IMR-90 (cell line): Measurements from ENCODE around the gene RGS10. TPM values are rescaled to one million over a fixed set of nuclear protein-coding genes. Genes with fewer than 3 reads are reported as not detected.

ENCODE experiments used
- ATAC-seq: fragments of 200-7000 bp; cut with Tn5 transposase; 2 replicates; pipeline ENCODE4 v1.9.1; 2020; ENCODE audit warnings: low read depth, mild to moderate bottlenecking, moderate library complexity
- BruUV-seq: library from RNA; stranded (reverse); fragments of 400-500 nt; replicated peaks from 2 replicates; lab custom pipeline; 2021; lab: Mats Ljungman, UMichigan
- CTCF ChIA-PET: fragments of 300-600 bp; formaldehyde crosslinking; extraction: SDS; loops from one replicate; lab custom pipeline; 2021; ENCODE audit warnings: antibody characterized with exemption; lab: Yijun Ruan, JAX
- POLR2A ChIA-PET: fragments of 300-600 bp; sonication (Branson Sonifier 250); formaldehyde crosslinking; loops from one replicate; lab custom pipeline; 2022; ENCODE audit warnings: antibody characterized with exemption; ENCODE audit not compliant: unreplicated experiment; lab: Charles Lee
- DNase-seq: peaks from one replicate; pipeline ENCODE4 v3.0.0; 2013
- H2AFZ ChIP-seq: replicated peaks from 2 replicates; pipeline ENCODE3; 2013; ENCODE audit warnings: low read length, mild to moderate bottlenecking; ENCODE audit not compliant: poor library complexity
- H2AK5ac ChIP-seq: 2 replicates; pipeline ENCODE4 v1.6.1; 2013; ENCODE audit warnings: low read depth, low read length, inconsistent platforms
- H2AK9ac ChIP-seq: replicated peaks from 2 replicates; pipeline ENCODE3; 2013; ENCODE audit warnings: mild to moderate bottlenecking, low read depth, low read length, moderate library complexity; ENCODE audit not compliant: poor library complexity
- H2BK120ac ChIP-seq: 2 replicates; pipeline ENCODE4 v1.6.1; 2013; ENCODE audit warnings: low read depth, low read length, inconsistent platforms
- H2BK15ac ChIP-seq: 3 replicates; pipeline ENCODE4 v1.6.1; 2013; ENCODE audit warnings: low read depth, low read length, inconsistent platforms
- H2BK20ac ChIP-seq: 2 replicates; pipeline ENCODE4 v1.6.1; 2013; ENCODE audit warnings: low read depth, mild to moderate bottlenecking, inconsistent platforms, low read length, moderate library complexity
- H2BK5ac ChIP-seq: 2 replicates; pipeline ENCODE4 v1.6.1; 2013; ENCODE audit warnings: mild to moderate bottlenecking, low read depth, low read length, inconsistent platforms; ENCODE audit not compliant: poor library complexity, severe bottlenecking
- H3K14ac ChIP-seq: replicated peaks from 2 replicates; pipeline ENCODE4 v1.6.1; 2013; ENCODE audit warnings: low read depth, low read length, inconsistent platforms
- H3K18ac ChIP-seq: 2 replicates; pipeline ENCODE4 v1.6.1; 2013; ENCODE audit warnings: low read depth, low read length, control low read depth
- H3K23ac ChIP-seq: 2 replicates; pipeline ENCODE4 v1.6.1; 2013; ENCODE audit warnings: low read depth, low read length, inconsistent platforms
- H3K27ac ChIP-seq: 2 replicates; pipeline ENCODE4 v1.5.1; 2013; ENCODE audit warnings: mild to moderate bottlenecking, control low read depth, low read length; ENCODE audit not compliant: insufficient read depth
- H3K27me3 ChIP-seq: 2 replicates; pipeline ENCODE4 v1.6.1; 2013; ENCODE audit warnings: low read length; ENCODE audit not compliant: control insufficient read depth, insufficient read depth
- H3K36me3 ChIP-seq: 2 replicates; pipeline ENCODE4 v1.6.1; 2013; ENCODE audit warnings: low read length, mixed read lengths; ENCODE audit not compliant: control insufficient read depth, insufficient read depth
- H3K4ac ChIP-seq: 2 replicates; pipeline ENCODE4 v1.6.1; 2013; ENCODE audit warnings: low read depth, low read length, inconsistent platforms
- H3K4me1 ChIP-seq: 2 replicates; pipeline ENCODE4 v1.6.1; 2013; ENCODE audit warnings: low read length, mixed read lengths; ENCODE audit not compliant: control insufficient read depth, insufficient read depth
- H3K4me2 ChIP-seq: 2 replicates; pipeline ENCODE4 v1.6.1; 2013; ENCODE audit warnings: low read depth, mild to moderate bottlenecking, control low read depth, low read length, moderate library complexity
- H3K4me3 ChIP-seq: 2 replicates; pipeline ENCODE4 v1.5.1; 2013; ENCODE audit warnings: low read depth, mild to moderate bottlenecking, control low read depth, low read length, moderate library complexity; ENCODE audit not compliant: insufficient read depth
- H3K56ac ChIP-seq: 2 replicates; pipeline ENCODE4 v1.6.1; 2013; ENCODE audit warnings: low read length, inconsistent platforms; ENCODE audit not compliant: insufficient read depth; ENCODE audit errors: extremely low read depth
- H3K79me1 ChIP-seq, 2 experiments: 2 replicates each; pipeline ENCODE4 v1.6.1; 2013; ENCODE audit warnings: low read length in 2 of 2, inconsistent platforms in 1 of 2, low read depth in 1 of 2
- H3K9ac ChIP-seq: 2 replicates; pipeline ENCODE4 v1.6.1; 2013; ENCODE audit warnings: low read depth, low read length, control low read depth
- H3K9me1 ChIP-seq: 2 replicates; pipeline ENCODE4 v1.6.1; 2013; ENCODE audit warnings: low read length, inconsistent platforms; ENCODE audit not compliant: insufficient read depth
- H3K9me3 ChIP-seq: 2 replicates; pipeline ENCODE4 v1.6.1; 2013; ENCODE audit warnings: low read length; ENCODE audit not compliant: control insufficient read depth, insufficient read depth
- H4K20me1 ChIP-seq: 2 replicates; pipeline ENCODE4 v1.6.1; 2013; ENCODE audit warnings: low read length, inconsistent platforms; ENCODE audit not compliant: insufficient read depth
- H4K5ac ChIP-seq: 2 replicates; pipeline ENCODE4 v1.6.1; 2013; ENCODE audit warnings: mild to moderate bottlenecking, low read depth, low read length, control low read depth
- H4K8ac ChIP-seq, 2 experiments: 2 replicates each; pipeline ENCODE4 v1.6.1; 2013; ENCODE audit warnings: low read depth in 2 of 2, low read length in 2 of 2, control low read depth in 1 of 2, inconsistent platforms in 1 of 2
- H4K91ac ChIP-seq: 2 replicates; pipeline ENCODE4 v1.6.1; 2013; ENCODE audit warnings: low read depth, low read length, inconsistent platforms; ENCODE audit not compliant: insufficient read depth
- BHLHE40 ChIP-seq: fragments of 150-350 bp; IDR thresholded peaks from 2 replicates; pipeline ENCODE4 v1.6.1; 2016; ENCODE audit warnings: mild to moderate bottlenecking, low read depth, low read length
- CHD1 ChIP-seq: IDR thresholded peaks from 2 replicates; pipeline ENCODE4 v1.6.1; 2012; ENCODE audit warnings: low read depth, low read length, improper control_type of control experiment
- ELK1 ChIP-seq: fragments of 150-350 bp; IDR thresholded peaks from 2 replicates; pipeline ENCODE4 v1.6.1; 2016; ENCODE audit warnings: low read depth, mild to moderate bottlenecking, low read length, moderate library complexity, borderline replicate concordance
- FOS ChIP-seq: fragments of 150-350 bp; IDR thresholded peaks from 2 replicates; pipeline ENCODE4 v1.6.1; 2016; ENCODE audit warnings: low read depth, low read length
- MAFK ChIP-seq: IDR thresholded peaks from 2 replicates; pipeline ENCODE4 v1.6.1; 2012; ENCODE audit warnings: low read depth, low read length, improper control_type of control experiment
- MAZ ChIP-seq: IDR thresholded peaks from 2 replicates; pipeline ENCODE4 v1.6.1; 2012; ENCODE audit warnings: low read depth, mild to moderate bottlenecking, low read length, improper control_type of control experiment, moderate library complexity, borderline replicate concordance
- MXI1 ChIP-seq: IDR thresholded peaks from 2 replicates; pipeline ENCODE4 v1.6.1; 2012; ENCODE audit warnings: low read depth, mild to moderate bottlenecking, low read length, moderate library complexity, borderline replicate concordance
- POLR2A ChIP-seq: IDR thresholded peaks from 2 replicates; pipeline ENCODE4 v1.6.1; 2012; ENCODE audit warnings: mild to moderate bottlenecking, low read depth, low read length
- RAD21 ChIP-seq: IDR thresholded peaks from 2 replicates; pipeline ENCODE4 v1.6.1; 2012; ENCODE audit warnings: low read length, improper control_type of control experiment
- RFX5 ChIP-seq: IDR thresholded peaks from 2 replicates; pipeline ENCODE4 v1.8.0; 2012; ENCODE audit warnings: low read depth, mild to moderate bottlenecking, low read length, moderate library complexity
- SMC3 ChIP-seq: fragments of 150-350 bp; IDR thresholded peaks from 2 replicates; pipeline ENCODE4 v1.6.1; 2016; ENCODE audit warnings: low read depth, mild to moderate bottlenecking, antibody characterized with exemption, low read length, moderate library complexity
- USF2 ChIP-seq: fragments of 150-350 bp; IDR thresholded peaks from 2 replicates; pipeline ENCODE4 v1.6.1; 2017; ENCODE audit warnings: mild to moderate bottlenecking, antibody characterized with exemption, low read length, low read depth
- WGBS, 2 experiments: methylation state at CpG; one replicate each; pipeline versions ENCODE4 v1.1.5 to v1.1.7; 2013; ENCODE audit warnings: missing lambda C conversion rate in 2 of 2; ENCODE audit not compliant: insufficient read length in 1 of 2; ENCODE audit errors: extremely low coverage in 2 of 2; 5-methylcytosine and 5-hydroxymethylcytosine counted together
- dilution Hi-C: fragments of 300-500 bp; cut with HindIII; formaldehyde crosslinking; loops from one replicate; pipeline ENCODE4 v1.14.3; 2018; ENCODE audit warnings: low sequenced_read_pairs; ENCODE audit not compliant: unreplicated experiment
- in situ Hi-C: fragments of 300-500 bp; cut with MboI; formaldehyde crosslinking; loops from 3 replicates; pipeline ENCODE4 v1.14.3; 2019; ENCODE audit warnings: low sequenced_read_pairs, inconsistent platforms, mixed read lengths
- intact Hi-C: fragments of 100-400 bp; cut with micrococcal nuclease; formaldehyde crosslinking; loops from 2 replicates; pipeline ENCODE4 v1.10.0; 2022
- polyA plus RNA-seq, 3 experiments: library from polyadenylated mRNA; depleted of rRNA; stranded (reverse); fragments of >200 nt; gene quantifications; 2 replicates each; pipeline ENCODE4 v1.2.3, GENCODE V29; 2012; ENCODE audit warnings: low replicate concordance in 1 of 3
- total RNA-seq: library from RNA; depleted of rRNA; stranded (reverse); fragments of >200 nt; gene quantifications from 2 replicates; pipeline ENCODE4 v1.2.3, GENCODE V29; 2012

The RGS10 gene
- total and polyA plus RNA-seq, 2 of the 4 experiments (the other 2 are of a cell fraction) = 35.3 to 89.7 TPM

DNA sequence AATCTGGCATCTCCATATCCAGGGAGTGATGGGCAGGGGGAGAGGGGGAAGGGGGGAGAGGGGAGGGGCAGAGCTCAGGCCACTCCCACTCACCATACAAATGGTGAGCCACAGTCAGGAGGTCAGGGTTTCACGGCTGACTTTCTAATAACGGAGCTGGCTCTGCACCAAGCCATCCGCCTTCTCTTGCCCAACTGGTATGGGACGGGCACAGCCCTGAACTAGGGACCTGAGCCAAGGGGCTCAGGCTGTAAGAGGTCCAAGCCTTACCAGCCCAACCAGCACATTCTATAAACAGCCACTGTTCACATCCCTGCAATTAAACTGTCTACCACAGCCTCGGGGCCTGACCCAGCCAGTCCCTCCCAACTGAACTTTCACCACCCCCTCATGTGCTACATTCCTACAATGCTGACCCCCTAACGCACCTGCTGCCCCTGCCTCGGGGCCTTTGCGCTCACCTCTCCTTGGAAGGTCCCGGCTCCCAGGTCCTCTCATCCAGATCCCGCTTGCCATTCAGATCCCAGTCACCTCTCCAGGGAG, 32.5 kb downstream of the RGS10 start:
- Histone ChIP-seq H3K4me2 (no peak overlapping the region), H3K9me1 (peaks cover 9% of the 10 kb centered on the region), H4K91ac (no peak overlapping the region), H3K79me1 (peaks cover 0 to 17% of the 10 kb centered on the region in 2 experiments; a peak in 1 of 4 replicates), H3K36me3 (peaks cover 63% of the 10 kb centered on the region), H3K27me3 (no peaks in the 10 kb centered on the region), H2BK20ac (no peak overlapping the region), H3K4ac (no peak overlapping the region), H3K27ac (no peak overlapping the region), H3K56ac (no peak overlapping the region), H3K14ac (no peak overlapping the region), H2BK120ac (no peak overlapping the region), H3K4me1 (no peaks in the 10 kb centered on the region; the same call in 1 of the 2 replicates), H3K4me3 (no peak overlapping the region), H2BK15ac (no peak overlapping the region), H4K5ac (no peak overlapping the region), H2AFZ (no peak overlapping the region), H4K8ac (no peak overlapping the region), H3K9me3 (no peaks in the 10 kb centered on the region), H2AK9ac (no peak overlapping the region), H3K23ac (no peak overlapping the region), H2BK5ac (no peak overlapping the region), H4K20me1 (peaks cover 6% of the 10 kb centered on the region), H3K9ac (no peak overlapping the region), H2AK5ac (no peak overlapping the region), H3K18ac (no peak overlapping the region)
- DNase-seq = no peak
- intact Hi-C loops (no loop called here), in situ Hi-C loops (no loop called here), dilution Hi-C loops (no loop called here)
- no peak for ATAC-seq
- WGBS, 2 experiments = 76% methylated on average over 7 of the region's 10 CpGs; no CpG with 5 or more reads in 1 of the 2 experiments
- CTCF ChIA-PET = interaction anchor here (0.9 kb wide), 1 partner anchor 17 kb away, joined by 4 read pairs; no protein-coding TSS in a partner anchor
- BruUV-seq = no TSS peak
- POLR2A ChIA-PET = no interaction called here
- no peak for TF ChIP-seq MAZ
- TF ChIP-seq ELK1 = no peak
- no peak for TF ChIP-seq MXI1
- TF ChIP-seq MAFK = no peak
- no peak for TF ChIP-seq POLR2A
- TF ChIP-seq CHD1 = no peak
- no peak for TF ChIP-seq SMC3
- no peak for TF ChIP-seq RFX5
- TF ChIP-seq FOS = no peak
- no peak for TF ChIP-seq BHLHE40
- no peak for TF ChIP-seq RAD21
- no peak for TF ChIP-seq USF2
